Measurements from ENCODE around the gene PSMG3.
A peak's percentile ranks its signal among the peaks of the same experiment; 100 is the strongest.

The PSMG3 gene

DNA sequence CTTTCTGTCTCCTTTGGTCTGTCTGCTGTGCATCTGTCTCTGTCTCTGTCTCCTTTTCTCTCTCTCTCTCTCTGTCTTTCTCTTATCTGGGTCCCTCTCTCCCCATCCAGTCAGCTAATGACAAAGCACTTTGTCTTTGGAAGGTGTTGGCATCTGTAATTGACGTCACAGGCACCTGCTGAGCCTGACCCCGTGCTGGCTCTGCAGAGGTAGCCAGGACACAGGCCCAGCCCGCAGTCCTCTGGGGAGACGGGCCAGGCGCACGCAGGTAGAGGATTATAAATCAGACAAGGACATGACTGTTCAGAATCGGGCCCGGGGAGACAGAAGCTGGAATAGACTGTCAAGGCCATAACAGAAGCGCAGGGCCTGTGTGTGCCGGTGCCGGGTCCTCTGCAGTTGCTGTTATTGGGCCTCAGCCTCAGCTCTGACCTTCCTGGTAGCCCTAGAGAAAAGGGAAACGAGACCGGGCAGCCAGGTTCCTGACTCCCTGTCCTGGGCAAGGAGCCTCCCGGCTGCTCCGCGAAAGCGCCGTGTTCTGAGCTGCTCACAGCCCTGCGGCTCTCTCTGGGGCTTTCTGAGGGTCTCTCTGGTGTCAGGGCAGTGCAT lies 10.7 kb upstream of the PSMG3 start:
- DNase-seq (ENCODE audit: low read depth), result no peak
- TF ChIP-seq, protein P1, sequence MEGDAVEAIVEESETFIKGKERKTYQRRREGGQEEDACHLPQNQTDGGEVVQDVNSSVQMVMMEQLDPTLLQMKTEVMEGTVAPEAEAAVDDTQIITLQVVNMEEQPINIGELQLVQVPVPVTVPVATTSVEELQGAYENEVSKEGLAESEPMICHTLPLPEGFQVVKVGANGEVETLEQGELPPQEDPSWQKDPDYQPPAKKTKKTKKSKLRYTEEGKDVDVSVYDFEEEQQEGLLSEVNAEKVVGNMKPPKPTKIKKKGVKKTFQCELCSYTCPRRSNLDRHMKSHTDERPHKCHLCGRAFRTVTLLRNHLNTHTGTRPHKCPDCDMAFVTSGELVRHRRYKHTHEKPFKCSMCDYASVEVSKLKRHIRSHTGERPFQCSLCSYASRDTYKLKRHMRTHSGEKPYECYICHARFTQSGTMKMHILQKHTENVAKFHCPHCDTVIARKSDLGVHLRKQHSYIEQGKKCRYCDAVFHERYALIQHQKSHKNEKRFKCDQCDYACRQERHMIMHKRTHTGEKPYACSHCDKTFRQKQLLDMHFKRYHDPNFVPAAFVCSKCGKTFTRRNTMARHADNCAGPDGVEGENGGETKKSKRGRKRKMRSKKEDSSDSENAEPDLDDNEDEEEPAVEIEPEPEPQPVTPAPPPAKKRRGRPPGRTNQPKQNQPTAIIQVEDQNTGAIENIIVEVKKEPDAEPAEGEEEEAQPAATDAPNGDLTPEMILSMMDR (IDR thresholded peaks at IDR 0.05; ENCODE audit: low read depth, low read length, missing control alignments), result no peak
- H3K4me3 ChIP-seq (ENCODE audit: low read depth, low read length), result no peak overlapping the region

DNA sequence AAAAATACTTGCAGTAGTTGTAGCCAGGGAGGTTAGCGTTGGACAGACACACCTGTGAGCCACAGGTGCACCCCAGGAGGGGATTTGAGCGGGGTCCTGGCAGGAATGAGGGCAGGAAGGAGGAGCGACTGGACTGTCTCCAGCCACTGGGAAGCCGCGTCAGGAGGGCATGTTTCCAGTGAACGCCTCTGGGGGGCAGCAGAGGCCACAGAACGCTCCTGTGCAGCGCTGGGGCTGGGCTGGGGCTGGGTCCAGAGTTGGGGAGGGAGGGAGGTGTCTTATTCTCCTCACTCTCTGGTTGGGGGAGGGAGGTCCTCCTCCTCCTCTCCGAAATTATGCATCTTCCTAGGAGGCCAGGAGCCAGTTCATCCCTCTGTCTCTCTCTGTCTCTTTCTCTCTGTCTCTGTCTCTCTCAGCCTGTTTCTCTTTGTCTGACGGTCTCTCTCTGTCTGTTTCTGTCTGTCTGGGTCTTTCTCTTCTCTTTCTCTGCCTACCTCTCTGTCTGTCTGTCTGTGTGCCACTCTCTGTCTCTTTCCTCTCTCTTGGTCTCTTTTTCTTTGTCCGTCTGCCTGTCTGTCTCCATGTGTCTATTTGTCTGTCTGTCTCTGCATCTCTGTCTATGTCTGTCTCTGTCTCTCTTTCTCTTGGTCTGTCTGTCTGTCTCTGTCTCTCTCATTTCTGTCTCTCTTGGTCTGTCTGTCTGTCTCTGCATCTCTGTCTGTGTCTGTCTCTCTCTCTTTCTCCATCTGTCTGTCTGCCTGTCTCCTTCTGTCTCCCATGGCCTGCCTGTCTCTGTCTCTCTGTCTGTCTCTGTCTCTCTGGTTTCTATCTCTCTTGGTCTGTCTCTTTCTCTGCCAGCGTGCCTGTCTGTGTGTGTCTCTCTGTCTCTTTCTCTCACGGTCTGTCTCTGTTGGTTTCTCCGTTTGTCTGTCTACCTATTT lies 9.9 kb upstream of the PSMG3 start:
- TF ChIP-seq, protein P1 (IDR thresholded peaks at IDR 0.05; ENCODE audit: low read depth, low read length, missing control alignments), result peak; percentile 93
- DNase-seq (ENCODE audit: low read depth), result no peak
- no peak overlapping the region for H3K4me3 ChIP-seq (ENCODE audit: low read depth, low read length)

DNA sequence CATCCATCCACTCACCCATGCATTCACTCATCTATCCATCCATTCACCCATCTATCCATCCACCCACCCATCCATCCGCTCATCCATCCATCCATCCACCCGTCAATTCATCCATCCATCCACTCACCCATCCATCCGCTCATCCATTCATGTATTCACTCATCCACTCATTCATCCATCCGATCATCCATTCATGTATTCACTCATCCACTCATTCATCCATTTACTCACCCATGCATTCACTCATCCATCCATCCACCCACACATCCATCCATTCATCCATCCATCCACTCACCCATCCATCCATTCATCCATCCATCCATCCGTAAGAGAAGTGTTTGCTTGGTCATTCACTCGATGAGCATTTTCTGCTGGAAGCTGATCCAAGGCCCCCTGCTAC lies 8.7 kb upstream of the PSMG3 start:
- DNase-seq (ENCODE audit: low read depth), result no peak
- TF ChIP-seq, protein P1 (IDR thresholded peaks at IDR 0.05; ENCODE audit: low read depth, low read length, missing control alignments), result no peak
- no peak overlapping the region for H3K4me3 ChIP-seq (ENCODE audit: low read depth, low read length)

DNA sequence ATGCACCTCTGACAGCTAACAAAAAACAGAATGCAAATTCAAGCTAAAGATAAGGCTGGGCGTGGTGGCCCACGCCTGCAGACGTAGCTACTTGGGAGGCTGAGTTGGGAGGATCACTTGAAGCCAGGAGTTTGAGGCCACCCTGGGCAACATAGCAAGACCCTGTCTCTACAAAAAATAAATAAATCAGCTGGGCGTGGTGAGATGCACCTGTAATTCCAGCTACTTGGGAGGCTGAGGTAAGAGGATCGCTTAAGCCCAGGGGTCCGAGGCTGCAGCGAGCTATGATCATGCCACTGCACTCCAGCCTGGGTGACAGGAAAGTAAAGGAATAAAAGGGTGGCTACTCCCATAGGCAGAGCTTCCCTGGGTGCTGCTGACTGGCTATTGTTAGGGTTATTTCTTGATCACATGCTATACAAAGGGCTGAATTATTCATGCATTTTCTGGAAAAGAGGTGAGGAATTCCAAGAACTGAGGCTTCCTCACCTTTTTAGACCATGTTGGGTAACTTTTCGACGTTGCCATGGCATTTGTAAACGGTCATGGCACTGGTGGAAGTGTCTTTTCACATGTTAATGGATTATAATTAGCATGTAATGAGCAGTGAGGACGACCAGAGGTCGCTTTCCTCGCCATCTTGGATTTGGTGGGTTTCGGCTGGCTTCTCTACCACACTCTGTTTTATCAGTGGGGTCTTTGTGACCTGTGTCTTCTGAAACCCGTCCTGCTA lies 6.9 kb upstream of the PSMG3 start:
- no peak overlapping the region for H3K4me3 ChIP-seq (ENCODE audit: low read depth, low read length)
- TF ChIP-seq, protein P1 (IDR thresholded peaks at IDR 0.05; ENCODE audit: low read depth, low read length, missing control alignments), result no peak
- no peak for DNase-seq (ENCODE audit: low read depth)

DNA sequence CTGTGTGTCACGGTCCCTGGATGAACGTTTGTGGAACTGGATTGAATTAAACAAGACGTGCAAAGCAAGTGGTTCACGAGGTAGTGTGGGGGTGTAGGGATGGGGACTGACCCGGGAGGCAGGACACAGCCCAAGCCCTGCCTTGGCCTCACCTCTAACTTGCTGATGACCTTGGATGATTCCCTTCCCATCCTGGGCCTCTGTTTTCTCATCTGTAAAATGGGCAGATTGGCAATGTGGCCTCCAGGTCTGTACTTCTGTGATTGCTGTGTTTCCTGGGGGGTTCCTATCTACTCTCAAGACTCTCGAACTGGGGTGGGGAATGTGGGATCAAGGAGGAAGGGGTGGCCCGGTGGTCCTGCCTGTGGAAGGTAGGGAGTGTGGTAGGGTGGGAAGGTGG lies 6.0 kb upstream of the PSMG3 start:
- TF ChIP-seq, protein P1 (IDR thresholded peaks at IDR 0.05; ENCODE audit: low read depth, low read length, missing control alignments), result no peak
- DNase-seq (ENCODE audit: low read depth), result no peak
- no peak overlapping the region for H3K4me3 ChIP-seq (ENCODE audit: low read depth, low read length)

DNA sequence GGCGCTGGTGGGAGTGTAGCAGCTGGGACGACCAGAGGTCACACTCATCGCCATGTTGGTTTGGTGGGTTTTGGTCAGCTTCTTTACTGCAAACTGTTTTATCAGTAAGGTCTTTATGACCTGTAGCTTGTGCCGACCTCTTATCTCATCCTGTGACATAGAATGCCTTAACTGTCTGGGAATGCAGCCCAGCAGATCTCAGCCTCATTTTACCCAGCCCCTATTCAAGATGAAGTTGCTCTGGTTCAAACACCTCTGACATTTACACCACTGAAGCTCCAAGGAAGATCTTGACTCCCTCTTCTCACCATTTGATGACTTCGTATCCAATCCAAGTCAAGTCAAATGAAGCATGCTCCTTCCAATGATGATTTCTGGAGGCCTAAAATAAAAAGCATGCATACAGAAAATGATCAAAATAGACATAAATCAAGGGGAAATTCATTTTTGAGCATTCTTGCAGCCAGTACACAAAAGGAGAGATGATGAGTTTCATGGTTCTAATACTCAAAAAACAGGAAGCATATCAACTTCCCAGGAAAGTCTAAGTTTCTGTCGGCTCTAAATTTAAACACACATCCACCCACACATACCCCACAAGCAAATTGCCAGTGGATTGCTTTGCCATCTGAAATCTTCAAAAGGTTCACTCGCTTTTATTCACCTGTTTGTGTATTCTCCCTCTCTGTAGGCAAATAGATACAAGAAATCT lies 2.4 kb upstream of the PSMG3 start:
- no peak overlapping the region for H3K4me3 ChIP-seq (ENCODE audit: low read depth, low read length)
- no peak for DNase-seq (ENCODE audit: low read depth)
- TF ChIP-seq, protein P1 (IDR thresholded peaks at IDR 0.05; ENCODE audit: low read depth, low read length, missing control alignments), result no peak
